HG02623 (cell line): ENCODE results near the gene MND1.
"Not testable (repeated sequence)": the region's sequence is repeated elsewhere in the genome, so short reads cannot be mapped to it uniquely, and the experiment has no call there.

Experiments used
- ATAC-seq: cut with Tn5 transposase; IDR thresholded peaks from one replicate; pipeline ENCODE4 v1.9.1; 2021; ENCODE audit warnings: moderate library complexity; ENCODE audit not compliant: unreplicated experiment

Gene MND1

DNA sequence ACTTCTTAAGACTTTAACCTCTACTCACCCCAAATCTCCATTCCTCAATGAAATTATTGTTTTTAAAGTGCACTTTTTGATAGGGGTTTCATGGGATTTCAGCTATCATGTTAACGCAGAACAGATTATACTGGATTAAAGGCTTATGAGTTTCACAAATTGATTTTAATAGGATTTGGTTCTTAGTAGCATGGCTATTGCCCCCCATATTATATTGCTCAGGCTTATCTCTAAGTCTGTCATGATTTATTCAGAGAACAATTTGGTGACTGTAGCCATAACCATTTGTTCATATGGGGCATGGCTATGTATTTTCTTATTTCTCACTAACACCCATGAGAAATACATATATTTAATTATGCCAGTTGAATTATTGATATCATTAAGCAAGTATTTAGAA lies 57.0 kb downstream of the MND1 start:
- ATAC-seq: no peak

DNA sequence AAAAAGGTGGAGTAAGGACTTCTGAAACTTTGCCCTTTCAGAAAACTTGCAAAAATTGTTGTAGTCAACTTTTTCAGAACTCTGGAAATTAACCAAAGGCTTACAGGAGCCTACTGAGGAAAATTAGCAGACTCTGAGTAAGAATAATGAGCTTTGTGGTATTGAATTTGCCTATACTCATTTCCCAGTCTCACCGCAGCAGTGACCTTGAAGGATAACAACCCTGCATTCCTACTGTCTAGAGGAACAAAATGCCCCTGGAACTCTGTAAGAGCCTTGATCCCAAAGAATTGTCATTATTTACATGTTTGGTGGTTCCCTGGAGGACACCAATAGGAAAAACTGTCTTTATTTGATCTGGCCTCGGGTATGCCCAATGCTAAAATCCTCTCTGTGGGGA lies 57.9 kb downstream of the MND1 start:
- no peak for ATAC-seq

DNA sequence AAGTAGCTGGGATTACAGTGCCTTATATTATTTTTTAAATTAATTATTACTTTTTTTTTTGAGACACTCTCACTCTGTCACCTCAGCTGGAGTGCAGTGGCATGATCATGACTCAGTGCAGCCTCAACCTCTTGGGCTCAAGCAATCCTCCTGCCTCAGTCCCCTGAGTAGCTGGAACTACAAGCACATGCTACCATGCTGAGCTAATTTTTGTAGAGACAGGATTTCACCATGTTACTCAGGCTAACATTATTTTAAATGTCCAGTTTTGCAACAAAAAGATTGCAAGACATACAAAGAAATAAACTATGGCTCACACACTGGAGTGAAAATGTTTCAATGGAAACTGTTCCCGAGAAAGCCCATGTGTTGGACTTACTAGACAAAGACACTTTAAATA lies 59.2 kb downstream of the MND1 start:
- ATAC-seq: no peak

DNA sequence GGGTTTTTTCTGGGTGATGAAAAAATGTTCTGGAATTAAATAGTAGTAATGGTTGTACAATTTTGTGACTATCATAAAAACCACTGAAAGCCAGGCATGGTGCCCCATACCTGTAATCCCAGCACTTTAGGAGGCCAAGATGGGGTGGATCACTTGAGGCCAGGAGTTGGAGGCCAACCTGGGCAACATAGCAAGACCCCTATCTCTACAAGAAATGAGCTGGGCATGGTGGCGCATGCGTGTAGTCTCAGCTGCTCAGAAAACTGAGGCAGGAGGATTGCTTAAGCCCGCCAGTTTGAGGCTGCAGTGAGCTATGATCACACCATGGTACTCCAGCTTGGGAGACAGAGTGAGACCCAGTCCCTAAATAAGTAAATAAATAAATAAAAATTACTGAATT lies 63.4 kb downstream of the MND1 start:
- ATAC-seq: no peak

DNA sequence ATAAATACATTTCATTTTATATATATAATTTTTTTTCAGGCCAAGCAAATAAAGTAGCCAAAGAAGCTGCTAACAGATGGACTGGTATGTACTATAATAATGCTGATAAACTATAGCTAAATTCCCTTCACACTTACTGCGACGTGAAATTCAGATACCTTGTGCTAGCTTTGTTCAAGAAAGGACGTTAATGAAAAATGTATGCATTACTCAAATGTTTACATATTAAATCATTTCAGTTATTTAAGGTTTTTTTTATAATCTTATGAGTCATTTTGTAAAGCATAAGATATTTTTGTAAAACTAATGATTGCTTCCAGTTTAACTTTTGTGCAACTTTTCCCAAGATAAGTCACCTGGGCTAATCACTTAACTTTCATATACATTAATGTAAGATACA lies 64.4 kb downstream of the MND1 start:
- no peak for ATAC-seq

DNA sequence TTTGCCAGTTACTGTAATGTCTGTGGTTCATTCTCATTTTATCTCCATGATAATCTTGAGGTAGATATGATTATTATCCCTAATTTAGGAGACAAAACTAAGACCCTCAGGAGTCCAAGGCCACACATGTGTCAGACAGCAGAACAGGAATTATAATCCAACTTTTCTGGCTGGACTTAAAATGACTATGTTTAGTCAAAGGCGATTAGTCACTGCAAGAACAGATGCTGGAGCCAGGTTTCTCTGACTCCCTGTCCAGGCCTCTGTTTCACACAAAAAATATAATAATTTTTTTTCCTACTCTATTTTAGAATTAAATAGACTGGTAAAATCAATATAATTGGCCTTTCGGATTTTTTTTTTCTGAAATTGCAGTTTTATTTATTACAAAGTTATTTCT lies 64.9 kb downstream of the MND1 start:
- ATAC-seq: no peak

DNA sequence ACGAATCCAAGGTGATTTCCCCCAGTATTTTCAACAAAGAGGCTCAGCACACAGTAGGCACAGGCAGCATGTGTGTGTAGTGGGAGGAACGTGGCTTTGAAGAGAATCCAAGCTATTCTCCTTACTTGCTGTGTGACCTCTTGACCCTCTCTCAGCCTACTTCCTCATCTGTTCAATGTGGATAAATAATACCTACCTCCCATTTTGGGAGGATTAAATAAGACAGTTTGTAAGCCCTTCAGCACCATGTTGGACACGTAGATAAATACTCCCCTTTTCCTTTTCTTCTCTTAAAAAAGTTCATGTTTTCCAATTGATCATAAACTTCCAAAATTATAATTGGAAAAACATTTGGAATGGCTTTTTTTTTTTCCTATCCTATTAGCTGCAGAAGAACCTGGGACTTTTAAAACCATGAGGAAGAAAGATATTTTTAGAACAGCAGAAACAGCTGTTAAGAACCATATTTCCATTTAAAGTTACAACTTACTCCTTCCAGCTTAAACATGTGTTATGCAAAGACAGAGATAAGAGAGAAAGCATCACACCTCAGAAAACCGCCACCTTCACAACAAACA lies 65.5 kb downstream of the MND1 start:
- ATAC-seq: no peak

DNA sequence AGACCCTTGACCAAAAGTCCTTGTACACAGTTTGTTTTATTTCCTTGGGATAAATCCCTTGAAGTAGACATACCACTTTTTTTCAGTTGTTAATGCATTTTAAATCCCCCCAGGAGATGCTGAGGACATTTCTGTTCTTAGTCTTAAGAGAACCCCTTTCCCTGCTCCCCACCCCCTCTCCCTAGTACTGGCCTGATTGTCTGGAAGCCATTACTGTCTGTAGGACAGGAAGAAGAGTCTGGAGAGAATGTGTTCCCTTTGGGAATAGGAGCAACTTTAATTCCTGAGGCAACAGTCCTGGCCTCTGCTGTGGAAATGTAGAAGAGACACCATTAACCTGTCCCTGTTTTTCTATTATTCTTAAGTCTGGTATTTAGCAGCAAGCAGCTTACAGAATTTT lies 69.4 kb downstream of the MND1 start:
- no peak for ATAC-seq

DNA sequence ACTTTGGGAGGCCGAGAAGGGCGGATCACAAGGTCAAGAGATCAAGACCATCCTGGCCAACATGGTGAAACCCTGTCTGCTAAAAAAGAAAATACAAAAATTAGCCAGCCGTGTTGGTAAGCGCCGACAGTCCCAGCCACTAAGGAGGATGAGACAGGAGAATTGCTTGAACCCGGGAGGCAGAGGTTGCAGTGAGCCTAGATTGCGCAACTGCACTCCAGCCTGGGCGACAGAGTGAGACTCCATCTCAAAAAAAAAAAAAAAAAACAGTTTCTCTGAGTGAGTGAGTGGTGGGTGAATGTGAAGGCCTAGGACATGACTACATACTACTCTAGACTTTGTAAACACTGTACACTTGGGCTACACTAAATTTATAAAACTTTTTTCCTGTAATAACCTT lies 72.0 kb downstream of the MND1 start:
- ATAC-seq: not testable (repeated sequence)

DNA sequence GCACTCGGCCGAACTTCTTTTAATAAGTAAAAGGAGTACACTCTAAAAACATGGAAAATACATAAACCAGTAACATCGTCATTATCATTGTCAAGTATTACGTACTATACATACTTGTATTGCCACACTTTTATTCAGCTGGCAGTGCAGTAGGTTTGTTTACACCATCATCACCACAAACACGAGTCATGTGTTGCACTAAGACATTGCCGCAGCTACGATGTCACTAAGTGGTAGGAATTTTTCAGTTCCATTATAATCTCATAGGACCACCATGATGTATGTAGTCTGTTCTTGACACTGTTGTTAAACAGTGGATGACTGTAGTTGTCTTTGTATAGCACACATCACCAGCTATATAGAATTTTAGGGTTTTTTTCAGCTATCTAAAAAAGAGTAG lies 73.6 kb downstream of the MND1 start:
- ATAC-seq: no peak

DNA sequence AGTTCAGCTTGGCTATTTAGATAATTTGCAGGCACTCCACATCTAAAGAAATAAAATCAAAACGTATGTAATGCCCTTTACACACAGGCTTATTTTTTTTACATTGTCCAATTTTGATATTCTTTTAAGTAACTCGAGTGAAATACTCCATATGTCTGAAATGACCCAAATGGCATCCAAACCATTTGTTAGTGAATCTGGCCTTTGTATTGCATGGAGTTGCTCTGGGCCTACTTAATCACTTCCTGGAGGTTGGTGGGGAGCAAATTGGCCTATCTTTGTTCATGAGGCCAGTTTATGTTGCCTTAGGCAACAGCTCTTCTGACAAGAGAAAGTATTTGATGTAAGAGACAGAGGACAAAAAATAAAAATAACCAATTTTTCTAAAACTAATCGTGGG lies 74.1 kb downstream of the MND1 start:
- no peak for ATAC-seq

DNA sequence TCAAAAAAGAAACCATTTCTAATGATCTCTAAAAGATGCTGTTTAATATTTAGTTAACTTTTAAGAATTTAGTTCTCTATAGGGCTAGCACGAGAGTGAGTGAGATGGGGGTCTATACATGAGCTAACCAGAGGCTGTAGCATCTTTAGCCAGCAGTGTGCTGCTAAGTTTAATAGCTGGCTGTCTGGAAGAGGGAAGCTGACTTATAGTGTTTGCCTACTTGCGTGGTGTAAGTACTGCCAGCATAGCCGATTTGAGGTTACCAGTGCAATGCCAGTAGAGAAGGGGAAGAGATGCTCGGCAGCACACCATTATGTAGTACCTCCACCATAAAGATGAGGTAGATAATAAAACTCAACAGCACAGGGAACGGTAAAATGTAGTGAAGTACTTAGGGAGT lies 74.5 kb downstream of the MND1 start:
- ATAC-seq: no peak

DNA sequence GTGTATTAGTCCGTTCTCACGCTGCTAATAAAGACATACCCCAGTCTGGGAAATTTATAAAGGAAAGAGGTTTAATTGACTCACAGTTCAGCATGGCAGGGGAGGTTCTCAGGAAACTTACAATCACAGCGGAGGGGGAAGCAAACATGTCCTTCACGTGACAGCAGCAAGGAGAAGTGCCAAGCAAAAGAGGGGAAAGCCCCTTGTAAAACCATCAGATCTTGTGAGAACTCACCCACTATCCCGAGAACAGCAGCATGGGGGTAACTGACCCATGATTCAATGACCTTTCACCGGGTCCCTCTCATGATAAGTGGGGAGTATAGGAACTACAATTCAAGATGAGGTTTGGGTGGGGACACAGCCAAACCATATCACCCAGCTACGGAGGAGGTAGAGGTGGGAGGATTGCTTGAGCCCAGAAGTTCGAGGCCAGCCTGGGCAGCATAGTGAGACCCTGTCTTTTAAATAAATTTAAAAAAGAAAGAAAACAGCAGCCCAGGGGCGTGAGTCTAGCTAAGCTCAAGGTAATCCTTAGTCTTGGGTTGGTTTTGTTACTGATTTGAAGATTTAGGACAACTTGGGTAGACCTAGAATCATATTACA lies 75.3 kb downstream of the MND1 start:
- no peak for ATAC-seq

DNA sequence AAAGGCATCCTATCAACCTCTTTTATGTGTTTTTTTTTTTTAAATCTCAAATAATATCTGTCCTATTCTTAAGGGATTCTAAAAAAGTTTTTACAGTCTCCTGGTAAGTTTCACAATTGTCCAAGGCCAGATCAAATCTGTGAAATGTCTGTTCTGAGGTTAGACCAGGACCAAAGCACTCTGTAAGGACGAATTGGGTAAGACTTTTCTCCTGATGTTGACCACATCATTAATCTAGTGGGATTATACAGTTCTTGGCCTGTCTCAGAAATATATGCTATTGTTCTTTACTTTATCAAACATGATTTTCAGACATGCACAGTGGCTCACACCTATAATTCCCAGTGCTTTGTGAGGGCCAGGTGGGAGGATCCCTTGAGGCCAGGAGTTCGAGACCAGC lies 75.9 kb downstream of the MND1 start:
- ATAC-seq: no peak

DNA sequence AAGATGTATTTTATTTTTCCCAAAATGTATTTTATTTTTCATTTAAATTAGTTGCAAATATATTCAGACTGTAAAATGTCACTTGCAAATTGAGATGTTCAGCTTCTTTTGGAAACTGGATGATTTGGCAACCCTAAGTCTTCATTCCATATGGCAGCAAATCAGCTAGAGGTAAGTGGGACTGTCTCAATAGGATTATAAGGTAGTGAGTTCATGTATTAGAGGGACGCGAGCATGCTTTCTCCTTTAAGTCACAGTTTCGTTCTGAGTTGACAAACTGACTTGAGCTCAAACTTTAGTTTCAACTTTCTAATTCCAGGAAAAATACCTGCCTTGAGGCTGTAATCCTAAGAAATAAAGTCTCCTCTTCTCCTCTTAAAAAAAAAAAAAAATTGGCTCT lies 77.5 kb downstream of the MND1 start:
- ATAC-seq: no peak

DNA sequence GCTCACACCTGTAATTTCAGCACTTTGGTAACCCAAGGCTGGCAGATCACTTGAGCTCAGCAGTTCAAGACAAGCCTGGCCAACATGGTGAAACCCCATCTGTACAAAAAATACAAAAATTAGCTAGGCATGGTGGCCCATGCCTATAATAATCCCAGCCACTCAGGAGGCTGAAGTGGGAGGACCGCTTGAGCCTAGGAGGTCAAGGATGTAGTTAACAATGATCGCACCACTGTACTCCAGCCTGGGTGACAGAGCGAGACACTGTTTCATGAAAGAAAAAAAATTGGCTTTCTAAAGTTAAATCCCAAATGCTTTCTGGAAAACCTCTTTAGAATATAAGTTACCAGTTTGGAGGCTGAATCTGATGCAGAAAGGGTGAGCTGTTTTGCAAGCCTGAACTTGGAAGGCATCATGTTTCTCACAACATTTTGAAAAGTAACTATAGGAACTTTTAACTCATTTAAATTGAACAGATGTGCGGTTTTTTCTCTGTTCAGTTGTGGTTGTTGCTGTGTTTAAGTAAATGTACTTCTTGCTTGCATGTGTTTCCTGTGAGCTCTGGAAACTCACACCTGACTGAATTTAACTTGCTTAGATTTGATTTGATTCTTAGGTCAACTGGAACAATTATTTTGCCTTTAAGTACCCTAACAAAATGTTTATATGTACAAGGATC lies 81.9 kb downstream of the MND1 start:
- ATAC-seq: peak; percentile 49

DNA sequence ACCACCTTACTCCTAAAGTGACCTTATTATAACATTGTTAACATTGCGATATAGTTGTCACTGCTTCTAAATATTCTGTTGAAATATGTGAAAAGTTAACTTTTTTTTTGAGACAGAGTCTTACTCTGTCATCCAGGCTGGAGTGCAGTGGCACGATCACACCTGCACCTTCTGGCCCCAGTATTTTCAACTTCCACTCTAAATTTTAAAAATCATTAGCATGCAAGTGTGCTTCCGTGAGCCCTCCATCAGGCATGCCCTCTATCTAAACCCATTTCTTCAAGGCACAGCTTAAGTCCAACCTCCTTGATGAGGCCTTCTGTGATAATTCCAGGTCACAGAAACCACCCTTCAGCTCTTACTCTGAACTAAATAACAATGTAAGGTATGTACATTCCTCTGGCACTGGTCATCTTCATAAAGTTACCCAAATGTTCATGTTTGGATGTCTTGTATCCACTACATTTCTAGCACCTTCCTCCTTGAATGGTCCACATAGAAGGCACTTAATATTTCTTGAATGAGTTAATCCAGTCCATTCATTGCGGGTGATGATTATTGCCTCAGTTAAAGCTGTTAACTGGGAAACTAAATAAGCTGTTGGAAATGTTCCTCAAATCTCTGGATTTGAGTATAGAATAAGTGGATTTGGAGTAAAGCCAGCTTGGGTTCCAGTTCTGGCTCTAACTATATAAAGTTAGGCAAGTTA lies 83.0 kb downstream of the MND1 start:
- ATAC-seq: no peak

DNA sequence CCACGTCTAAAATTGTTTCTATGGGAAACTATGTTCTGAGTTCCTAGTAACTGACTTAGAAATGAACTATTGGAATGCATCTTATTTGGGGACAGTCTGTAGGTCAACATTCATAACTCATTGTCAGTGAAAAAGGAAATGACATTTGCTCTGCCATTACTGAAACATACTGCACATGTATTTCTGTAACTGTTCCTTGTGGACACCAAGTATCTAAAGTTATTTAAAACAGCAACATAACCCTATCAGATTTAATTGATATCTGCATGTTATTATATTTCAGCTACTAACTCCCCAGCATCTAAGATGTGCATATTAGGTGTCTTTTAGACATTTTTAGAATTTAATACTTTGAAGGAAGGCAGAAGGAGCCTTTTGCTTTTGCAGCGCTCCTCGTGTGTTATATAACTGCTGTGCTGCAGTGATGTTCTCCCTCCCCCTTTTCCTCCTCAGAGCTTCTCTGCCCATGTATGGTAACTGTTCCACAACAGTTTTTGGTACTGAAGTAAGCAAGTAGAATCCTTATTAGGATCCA lies 84.5 kb downstream of the MND1 start:
- ATAC-seq: no peak

DNA sequence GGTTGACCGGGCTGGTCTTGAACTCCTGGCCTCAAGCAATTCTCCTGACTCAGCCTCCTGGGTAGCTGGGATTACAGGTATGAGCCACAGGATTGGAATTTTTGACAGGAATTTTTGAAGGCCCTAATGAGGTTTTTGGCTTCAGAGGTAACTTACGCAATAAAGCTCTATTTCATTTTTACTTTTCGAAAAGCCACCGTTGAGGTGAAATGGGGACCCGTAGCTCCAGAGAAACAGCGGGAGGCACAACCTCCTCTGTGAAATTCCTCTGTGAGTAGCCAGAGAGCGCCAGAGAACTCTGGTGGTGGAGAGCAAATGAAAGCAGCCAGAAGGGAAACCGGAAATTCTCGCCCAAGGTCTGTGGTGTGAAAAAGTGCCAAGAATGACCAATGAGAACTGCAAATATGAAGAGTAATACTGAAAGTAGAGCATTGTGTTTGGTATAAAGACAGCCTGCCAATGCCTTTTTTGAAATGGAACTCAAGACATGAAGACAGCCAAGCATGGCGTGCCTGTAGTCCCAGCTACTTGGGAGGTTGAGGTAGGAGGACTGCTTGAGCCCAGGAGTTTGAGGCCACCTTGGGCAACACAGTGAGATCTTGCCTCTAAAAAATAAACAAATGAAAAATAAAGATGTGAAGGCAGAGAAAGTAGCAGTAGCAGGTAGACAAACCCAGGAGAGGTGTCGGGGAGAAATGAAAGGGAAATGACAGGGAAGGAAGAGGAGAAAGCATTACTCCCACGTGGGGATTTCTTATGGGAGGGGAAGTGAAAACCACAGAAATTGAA lies 88.7 kb downstream of the MND1 start:
- ATAC-seq: peak; percentile 95

DNA sequence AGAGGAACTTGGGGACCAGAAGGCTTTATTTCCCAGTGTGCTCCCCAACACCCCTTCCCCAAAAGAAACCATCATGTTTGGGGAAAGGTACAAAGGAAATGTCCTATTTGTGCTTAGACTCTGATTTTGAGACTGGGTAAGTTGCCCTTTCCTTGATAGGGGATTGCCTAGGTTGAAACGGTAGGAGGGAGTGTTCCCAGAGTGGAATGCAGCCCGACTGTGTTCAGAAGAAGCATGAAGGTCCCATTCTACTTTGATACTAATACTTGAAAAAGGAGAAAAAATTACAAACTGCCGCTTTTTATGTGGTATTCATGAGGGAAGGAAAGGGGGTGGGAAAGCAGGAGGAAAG lies 89.2 kb downstream of the MND1 start:
- no peak for ATAC-seq

DNA sequence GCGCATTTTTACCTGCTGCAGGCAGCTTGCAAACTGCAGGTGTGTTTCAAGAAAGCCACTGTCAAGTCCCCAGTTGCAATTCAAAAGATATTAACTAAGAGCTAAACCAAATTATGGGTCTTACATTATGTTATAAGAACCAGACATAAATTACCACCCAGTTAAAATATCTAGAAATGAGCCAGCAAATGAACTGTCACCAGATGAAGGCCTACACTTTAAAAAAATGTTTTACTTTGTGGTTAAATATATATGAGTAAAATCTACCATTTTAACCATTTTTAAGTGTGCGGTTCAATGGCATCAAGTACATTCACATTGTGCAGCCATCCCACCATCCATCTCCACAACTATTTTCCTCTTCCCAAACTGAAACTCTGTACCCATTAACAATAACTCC lies 89.7 kb downstream of the MND1 start:
- ATAC-seq: no peak
